IPS-18c (cell line): Measurements from ENCODE around the gene FOXB1.
A peak's percentile ranks its signal among the peaks of the same experiment; 100 is the strongest.

Experiments
- H3K4me3 ChIP-seq: 2 replicates; pipeline ENCODE4 v1.7.0; 2013; ENCODE audit warnings: low read depth, mild to moderate bottlenecking, low read length, moderate library complexity; ENCODE audit not compliant: insufficient read depth
- H3K9me3 ChIP-seq: one replicate; pipeline ENCODE4 v1.6.1; 2013; ENCODE audit warnings: mild to moderate bottlenecking, low read length, moderate library complexity; ENCODE audit not compliant: control insufficient read depth, insufficient read depth

Gene FOXB1

DNA sequence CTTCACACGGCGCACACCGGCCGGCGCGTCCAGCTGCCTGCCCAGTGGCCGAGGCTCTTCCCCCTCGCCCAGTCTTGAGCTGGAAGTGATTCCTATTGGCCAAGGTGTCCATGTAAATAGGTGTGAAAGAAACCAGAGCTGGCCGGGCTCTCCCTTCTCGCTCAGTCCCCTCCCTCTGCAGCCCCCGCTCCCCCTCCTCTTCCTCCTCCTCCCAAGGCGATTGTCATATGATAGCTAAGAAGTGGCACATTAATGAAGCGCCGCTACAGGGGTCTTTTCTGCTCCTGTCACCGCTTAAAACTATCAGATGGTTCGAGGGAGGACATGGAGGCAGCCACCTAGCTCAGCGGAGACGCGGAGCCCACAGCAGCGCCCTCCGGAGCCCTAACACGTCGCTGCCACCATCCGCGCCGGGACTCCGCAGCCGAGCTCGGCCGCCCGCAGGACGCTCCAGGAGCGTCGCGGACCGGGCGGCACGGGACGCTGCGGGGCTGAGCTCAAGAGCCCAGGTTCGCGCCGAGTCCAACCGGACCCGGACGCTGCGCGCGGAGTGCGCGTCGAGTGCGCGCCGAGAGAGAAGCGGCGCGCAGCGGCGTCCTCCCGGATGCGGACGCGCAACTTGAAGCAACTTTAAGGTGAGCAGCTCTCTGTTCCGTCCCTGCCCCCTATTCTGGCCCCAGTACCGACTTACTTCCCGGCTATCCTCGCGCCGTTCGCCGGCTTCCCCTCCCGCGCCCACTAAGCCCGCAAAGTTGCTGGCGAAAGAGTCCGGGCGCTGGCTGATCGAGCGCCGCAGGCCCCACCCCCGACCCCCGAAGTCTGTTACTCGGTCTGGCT, at the start of gene FOXB1:
FOXB1 (plus strand) TSS at position 303 of the 837 bp plus-strand sequence. CDS start 653 bp downstream, outside the sequence.
- Histone ChIP-seq H3K9me3 (no peaks in the 10 kb centered on the region), H3K4me3 (peak within 1 kb of the TSS; percentile 70)

DNA sequence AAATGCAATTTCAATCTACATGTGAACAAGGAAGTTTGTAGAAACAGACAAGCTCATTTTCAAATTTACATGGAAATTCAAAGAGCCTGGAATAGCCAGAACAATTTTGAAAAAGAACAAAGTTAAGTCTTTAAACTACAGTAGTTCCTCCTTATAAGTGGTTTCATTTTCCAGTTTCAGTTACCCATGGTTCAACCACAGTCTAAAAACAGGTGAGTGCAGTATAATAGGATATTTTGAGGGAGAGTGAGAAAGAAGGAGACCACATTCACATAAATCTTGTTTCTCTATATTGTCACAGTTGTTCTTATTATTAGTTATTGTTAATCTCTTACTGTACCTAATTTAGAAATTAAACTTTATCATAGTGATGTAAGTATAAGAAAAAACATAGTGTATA, 45.8 kb upstream of the FOXB1 start:
- H3K9me3 ChIP-seq = no peaks in the 10 kb centered on the region
- no peak overlapping the region for H3K4me3 ChIP-seq

GRCh38 chr15:59960318-59960717, 43.8 kb upstream of the FOXB1 start:
- no peak overlapping the region for H3K4me3 ChIP-seq

DNA sequence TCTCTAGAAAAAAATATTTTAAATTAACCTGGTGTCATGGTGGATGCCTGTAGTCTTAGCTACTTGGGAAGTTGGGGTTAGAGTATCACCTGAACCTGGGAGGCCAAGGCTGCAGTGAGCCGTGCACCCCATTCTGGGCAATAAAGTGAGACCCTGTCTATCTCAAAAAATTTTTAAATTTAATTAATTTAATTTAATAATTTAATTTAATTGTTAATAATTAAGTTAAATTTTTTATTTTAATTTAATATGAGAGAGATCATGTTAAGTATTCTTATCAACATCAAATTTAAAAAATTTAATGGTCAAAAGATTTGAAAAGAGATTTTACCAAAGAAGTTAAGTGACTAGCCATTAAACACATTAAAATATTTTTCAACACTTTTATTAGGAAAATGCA, 40.8 kb upstream of the FOXB1 start:
- Histone ChIP-seq H3K4me3 (no peak overlapping the region), H3K9me3 (peaks cover 2% of the 10 kb centered on the region)

More at GRCh38 chr15:59960318-59960717, 43.8 kb upstream of the FOXB1 start:
- peaks cover 2% of the 10 kb centered on the region for H3K9me3 ChIP-seq

GRCh38 chr15:59963925-59964324, 40.2 kb upstream of the FOXB1 start:
- Histone ChIP-seq H3K9me3 (peaks cover 2% of the 10 kb centered on the region), H3K4me3 (no peak overlapping the region)

- Histone ChIP-seq H3K4me3 (no peak overlapping the region), H3K9me3 (peaks cover 2% of the 10 kb centered on the region)
Measured at GRCh38 chr15:59965741-59966140, 38.4 kb upstream of the FOXB1 start.

- no peak overlapping the region for H3K4me3 ChIP-seq
- H3K9me3 ChIP-seq = peaks cover 2% of the 10 kb centered on the region
Measured at GRCh38 chr15:59966262-59966661, 37.8 kb upstream of the FOXB1 start.

GRCh38 chr15:59968314-59968713, 35.8 kb upstream of the FOXB1 start:
- peaks cover 2% of the 10 kb centered on the region for H3K9me3 ChIP-seq
- no peak overlapping the region for H3K4me3 ChIP-seq

DNA sequence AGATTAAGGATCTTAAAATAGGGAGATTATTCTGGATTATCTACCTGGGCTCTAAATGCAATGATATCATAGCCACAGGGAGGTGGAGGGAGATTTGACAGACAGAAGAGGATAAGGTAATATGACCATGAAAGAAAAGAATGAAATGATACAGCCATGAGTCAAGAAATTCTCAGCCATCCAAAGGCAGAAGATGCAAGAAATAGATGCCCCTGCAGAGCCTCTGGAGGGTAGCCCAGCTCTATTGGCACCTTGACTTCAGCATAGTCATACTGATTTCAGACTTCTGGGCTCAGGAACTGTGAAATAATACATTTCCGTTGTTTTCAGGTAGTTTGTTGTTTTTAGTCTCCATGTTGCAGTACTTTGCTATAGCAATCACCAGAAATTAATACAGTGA, 31.9 kb upstream of the FOXB1 start:
- H3K9me3 ChIP-seq = no peaks in the 10 kb centered on the region
- H3K4me3 ChIP-seq = no peak overlapping the region

DNA sequence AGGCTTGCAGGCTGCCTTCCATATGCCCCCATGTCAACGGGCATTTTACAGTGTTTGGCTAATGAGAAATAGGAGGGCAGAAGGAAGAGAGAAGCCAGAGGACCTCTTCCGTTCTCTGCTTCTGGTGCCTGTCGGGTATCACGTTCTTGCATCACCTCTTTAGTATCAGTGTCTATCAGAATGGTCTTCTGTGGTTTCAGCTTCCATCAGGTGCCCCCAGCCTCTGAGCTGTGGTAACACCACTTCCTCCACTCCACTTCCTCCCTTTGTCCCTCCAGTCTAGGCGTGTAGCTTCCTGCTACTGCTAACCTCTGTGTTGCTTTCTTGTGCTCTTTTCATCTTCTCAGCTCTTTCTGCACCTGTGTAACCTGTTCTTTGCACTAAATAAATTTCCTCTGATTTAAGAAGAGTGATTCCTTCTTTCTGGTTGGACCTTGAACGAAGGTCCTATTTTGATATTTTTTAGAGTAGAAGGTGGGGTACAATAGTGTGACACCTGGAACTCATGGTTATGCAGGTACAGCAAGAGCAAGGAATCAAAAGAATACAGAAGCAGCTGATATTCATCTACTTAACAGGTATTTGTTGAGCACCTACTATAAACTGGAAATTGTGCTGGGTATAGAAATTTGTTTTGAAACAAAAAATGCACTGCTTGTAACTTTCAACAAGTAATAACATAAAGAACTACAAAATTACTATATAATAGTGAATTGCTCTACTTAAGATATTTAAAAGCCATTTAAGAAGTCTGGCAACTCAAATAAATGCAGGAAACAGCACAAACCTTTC, 27.4 kb upstream of the FOXB1 start:
- Histone ChIP-seq H3K4me3 (no peak overlapping the region), H3K9me3 (no peaks in the 10 kb centered on the region)

DNA sequence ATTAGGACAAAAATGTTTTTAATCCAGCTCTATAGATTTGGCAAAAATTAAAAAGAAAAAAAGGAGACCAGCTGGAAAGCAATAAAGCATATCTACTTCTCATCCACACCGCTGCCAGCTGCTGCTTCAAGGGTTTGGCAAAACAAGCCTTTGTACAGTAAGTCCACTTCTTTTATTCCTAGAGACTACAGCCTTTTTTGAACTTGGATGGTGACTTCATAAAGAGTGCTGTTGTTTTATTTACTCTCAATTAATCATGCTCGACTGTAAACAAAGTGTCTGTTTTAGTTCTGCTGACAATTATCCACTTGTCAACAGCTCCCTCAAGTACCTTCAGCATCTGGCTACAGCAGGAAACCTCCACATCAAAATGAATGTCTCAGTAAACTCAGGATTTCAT, 12.3 kb upstream of the FOXB1 start:
- Histone ChIP-seq H3K4me3 (no peak overlapping the region), H3K9me3 (no peaks in the 10 kb centered on the region)

DNA sequence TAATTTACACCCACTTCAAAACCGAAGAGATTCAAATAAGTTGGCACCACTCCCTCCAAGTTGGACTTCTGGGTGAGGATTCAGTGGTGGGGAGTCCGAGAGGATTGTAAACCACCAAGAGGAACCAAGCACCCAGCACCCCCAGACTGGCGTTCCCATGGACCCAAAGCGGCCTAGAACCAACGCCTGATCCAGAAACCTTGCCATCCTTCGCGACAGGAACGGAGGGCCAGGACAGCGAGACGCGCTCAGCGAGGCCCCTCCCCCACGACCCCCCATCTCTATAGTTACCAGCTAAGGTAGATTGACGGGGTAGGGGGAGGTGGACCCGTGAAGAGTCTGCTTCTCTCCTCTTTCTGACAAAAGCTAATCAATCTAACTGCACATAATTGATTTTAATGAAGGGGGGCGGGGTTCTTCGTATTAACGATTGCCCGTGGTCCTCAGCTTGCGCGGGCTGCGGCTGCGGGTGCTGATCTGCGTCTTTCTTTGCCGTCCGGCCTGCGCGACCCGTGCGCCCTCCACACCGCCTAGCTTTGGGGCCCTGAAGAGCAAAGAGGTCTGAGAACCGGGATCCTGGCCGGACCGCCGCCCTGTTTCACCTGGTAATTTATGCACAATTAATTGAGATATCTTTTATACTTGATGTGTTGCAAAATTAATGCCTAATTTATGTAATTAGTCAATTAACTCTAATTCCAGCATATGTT, 10.9 kb upstream of the FOXB1 start:
- H3K4me3 ChIP-seq = no peak overlapping the region
- H3K9me3 ChIP-seq = no peaks in the 10 kb centered on the region

DNA sequence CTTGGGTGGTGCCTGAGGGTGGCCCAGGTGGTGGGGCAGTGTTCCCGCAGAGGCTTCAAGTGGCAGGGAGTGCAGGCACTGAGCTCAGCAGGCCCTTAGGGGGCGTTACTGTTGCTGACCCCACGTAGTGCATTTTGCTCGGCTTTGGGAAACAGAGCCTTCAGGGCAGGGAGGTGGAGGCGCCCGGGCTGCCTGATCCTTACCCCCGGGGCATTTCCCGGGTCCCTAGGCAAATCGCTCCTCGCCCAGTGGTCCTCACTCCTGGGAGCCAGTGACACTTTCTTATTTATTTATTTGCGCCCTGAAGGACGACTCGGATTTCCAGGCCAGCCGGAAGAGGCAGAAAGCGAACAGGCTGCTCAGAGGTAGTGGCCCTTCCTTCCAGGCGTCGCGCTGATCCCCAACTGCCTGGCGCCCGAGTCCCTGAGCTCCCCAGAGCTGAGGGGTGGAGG, 10.1 kb upstream of the FOXB1 start:
- H3K4me3 ChIP-seq = peak overlapping the region; percentile 55

DNA sequence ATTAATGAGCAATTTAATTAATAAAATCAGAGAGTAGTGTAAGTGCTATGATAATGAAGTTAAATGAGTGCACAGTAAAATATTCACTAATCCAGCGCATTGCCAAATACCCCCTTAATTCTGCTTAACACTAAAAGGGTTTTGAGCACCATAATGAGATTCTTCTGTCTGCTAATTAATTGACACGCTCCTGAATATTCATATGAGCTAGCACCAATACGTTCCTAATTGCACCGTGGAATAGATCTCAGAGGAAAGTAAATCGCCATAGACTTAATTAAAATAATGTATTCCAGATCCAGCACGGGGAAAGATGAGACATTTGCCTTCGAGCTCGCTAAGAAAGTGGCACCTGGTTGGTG, 9.6 kb upstream of the FOXB1 start:
- Histone ChIP-seq H3K4me3 (peak overlapping the region; percentile 55), H3K9me3 (no peaks in the 10 kb centered on the region)

More for the DNA sequence above, 10.1 kb upstream of the FOXB1 start:
- H3K9me3 ChIP-seq = no peaks in the 10 kb centered on the region

DNA sequence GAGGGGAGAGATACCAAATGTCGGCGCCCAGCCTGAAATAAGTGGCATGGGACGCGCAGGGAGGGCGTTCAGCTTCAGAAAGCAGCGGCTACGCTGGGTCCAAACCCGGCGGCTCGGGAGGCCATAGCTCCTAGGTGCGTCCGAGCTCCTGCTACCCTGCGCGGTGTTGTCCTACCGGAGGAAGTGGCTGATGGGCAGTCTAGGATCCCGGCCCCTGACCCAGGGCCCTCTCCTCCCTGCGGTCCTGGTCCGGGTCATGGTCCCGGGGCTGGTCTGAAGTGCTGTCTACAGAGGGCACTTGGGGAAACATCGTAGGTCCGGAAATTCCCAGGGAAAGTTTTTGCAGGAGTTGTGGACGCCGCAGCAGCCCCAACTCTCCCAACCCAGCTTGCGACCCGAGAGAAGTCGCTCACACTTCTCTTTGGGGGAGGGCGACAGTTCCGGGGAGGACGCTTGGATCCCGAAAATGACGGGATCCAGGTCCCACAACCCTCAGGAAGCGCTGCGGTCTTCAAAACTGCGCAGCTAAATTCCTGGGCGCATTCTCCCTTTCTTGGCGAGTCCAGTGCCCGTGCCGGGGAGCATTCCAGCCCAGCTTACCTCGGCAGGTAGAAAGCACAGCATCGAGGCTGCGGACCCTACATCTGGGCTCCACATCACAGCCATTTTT, 9.1 kb upstream of the FOXB1 start:
- H3K9me3 ChIP-seq = no peaks in the 10 kb centered on the region
- H3K4me3 ChIP-seq = peak overlapping the region; percentile 55

- no peaks in the 10 kb centered on the region for H3K9me3 ChIP-seq
- peak overlapping the region; percentile 55; the same call in 1 of the 2 replicates for H3K4me3 ChIP-seq
Measured at GRCh38 chr15:59995568-59996297, 8.4 kb upstream of the FOXB1 start.
